ENCODE results near the gene MYBL2.

DNA sequence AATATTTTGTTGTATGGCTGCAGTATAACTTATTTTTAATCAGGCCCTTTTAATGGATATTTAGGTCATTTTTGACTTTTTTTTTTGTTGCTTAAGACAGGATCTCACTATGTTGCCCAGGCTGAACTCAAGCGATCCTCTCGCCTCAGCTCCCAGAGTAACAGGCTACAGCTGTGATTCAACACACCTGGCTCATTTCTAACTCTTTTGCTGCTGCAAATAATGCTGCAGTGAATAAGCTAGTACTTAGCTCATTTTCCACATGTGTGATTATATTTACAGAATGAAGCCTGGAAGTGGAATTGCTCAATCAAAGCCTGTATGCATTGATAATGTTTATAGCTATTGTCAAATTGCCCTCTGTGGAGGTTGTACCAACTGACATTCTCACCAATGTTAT, 58.8 kb downstream of the MYBL2 start:
- TF ChIP-seq, protein P1, sequence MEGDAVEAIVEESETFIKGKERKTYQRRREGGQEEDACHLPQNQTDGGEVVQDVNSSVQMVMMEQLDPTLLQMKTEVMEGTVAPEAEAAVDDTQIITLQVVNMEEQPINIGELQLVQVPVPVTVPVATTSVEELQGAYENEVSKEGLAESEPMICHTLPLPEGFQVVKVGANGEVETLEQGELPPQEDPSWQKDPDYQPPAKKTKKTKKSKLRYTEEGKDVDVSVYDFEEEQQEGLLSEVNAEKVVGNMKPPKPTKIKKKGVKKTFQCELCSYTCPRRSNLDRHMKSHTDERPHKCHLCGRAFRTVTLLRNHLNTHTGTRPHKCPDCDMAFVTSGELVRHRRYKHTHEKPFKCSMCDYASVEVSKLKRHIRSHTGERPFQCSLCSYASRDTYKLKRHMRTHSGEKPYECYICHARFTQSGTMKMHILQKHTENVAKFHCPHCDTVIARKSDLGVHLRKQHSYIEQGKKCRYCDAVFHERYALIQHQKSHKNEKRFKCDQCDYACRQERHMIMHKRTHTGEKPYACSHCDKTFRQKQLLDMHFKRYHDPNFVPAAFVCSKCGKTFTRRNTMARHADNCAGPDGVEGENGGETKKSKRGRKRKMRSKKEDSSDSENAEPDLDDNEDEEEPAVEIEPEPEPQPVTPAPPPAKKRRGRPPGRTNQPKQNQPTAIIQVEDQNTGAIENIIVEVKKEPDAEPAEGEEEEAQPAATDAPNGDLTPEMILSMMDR (IDR thresholded peaks at IDR 0.05; ENCODE audit: extremely low read depth in 1 of 2, insufficient read depth in 1 of 2, low read depth in 1 of 2, low read length in 2 of 2), result no peak
- no peak for TF ChIP-seq POLR2A (IDR thresholded peaks at IDR 0.05; ENCODE audit: low read depth, low read length)
- no peak for TF ChIP-seq POLR2AphosphoS5 (IDR thresholded peaks at IDR 0.05; ENCODE audit: insufficient read depth, low read depth, low read length)
